Measurements from ENCODE around the gene MRC2. TPM values are rescaled to one million over a fixed set of nuclear protein-coding genes. Genes with fewer than 3 reads are reported as not detected.

Gene MRC2
- total RNA-seq, 4 donors from 2014 or later: 23.3 to 59.8 (median 39.9) TPM

- no peak overlapping the region for H3K4me3 ChIP-seq
- peak overlapping the region in 3 of 4 donors; percentile 24 to 62 (median 44) for H3K27ac ChIP-seq
- no peaks in the 10 kb centered on the region for H3K36me3 ChIP-seq
- peaks cover 0 to 32% (median 21%) of the 10 kb centered on the region in 3 donors for H3K4me1 ChIP-seq
- ATAC-seq: no peak
- peaks cover 34% of the 10 kb centered on the region for H3K27me3 ChIP-seq
- H3K9me3 ChIP-seq: no peaks in the 10 kb centered on the region
- 49% methylated on average over 3 of the region's 6 CpGs; no CpG with 5 or more reads in 1 of the 2 donors for WGBS, 2 donors (ENCODE audit: low coverage in 1 of 2)
- no peak for TF ChIP-seq EP300 (IDR thresholded peaks at IDR 0.05)
- TF ChIP-seq, protein P1, sequence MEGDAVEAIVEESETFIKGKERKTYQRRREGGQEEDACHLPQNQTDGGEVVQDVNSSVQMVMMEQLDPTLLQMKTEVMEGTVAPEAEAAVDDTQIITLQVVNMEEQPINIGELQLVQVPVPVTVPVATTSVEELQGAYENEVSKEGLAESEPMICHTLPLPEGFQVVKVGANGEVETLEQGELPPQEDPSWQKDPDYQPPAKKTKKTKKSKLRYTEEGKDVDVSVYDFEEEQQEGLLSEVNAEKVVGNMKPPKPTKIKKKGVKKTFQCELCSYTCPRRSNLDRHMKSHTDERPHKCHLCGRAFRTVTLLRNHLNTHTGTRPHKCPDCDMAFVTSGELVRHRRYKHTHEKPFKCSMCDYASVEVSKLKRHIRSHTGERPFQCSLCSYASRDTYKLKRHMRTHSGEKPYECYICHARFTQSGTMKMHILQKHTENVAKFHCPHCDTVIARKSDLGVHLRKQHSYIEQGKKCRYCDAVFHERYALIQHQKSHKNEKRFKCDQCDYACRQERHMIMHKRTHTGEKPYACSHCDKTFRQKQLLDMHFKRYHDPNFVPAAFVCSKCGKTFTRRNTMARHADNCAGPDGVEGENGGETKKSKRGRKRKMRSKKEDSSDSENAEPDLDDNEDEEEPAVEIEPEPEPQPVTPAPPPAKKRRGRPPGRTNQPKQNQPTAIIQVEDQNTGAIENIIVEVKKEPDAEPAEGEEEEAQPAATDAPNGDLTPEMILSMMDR (IDR thresholded peaks at IDR 0.05): no peak
- TF ChIP-seq POLR2AphosphoS5 (IDR thresholded peaks at IDR 0.05): no peak
- no peak for TF ChIP-seq POLR2A (IDR thresholded peaks at IDR 0.05)
Observed at GRCh38 chr17:62648956-62649294, 21.5 kb downstream of the MRC2 start.

DNA sequence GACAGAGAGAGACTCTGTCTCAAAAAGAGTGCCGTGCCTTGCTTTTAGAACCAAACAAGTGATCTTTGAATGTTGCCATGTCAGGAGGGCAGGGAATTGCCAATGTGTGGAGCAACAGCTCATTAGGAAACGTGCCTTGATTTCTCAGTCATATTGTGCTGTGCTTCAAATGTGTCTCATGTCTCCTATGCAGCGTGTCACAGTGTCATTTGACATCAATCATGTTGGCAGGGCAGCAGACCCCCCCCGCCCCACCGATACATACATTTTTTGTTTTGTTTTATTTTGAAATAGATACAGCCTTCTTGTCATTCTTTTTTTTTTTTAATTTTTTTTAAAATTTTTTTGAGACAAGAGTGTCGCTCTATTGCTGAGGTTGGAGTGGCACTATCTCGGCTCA, 22.1 kb downstream of the MRC2 start:
- Histone ChIP-seq H3K27ac (peak overlapping the region in 1 of 4 donors; percentile 17), H3K4me3 (no peak overlapping the region), H3K4me1 (peaks cover 0 to 39% (median 25%) of the 10 kb centered on the region in 3 donors), H3K27me3 (peaks cover 39% of the 10 kb centered on the region), H3K36me3 (no peaks in the 10 kb centered on the region), H3K9me3 (no peaks in the 10 kb centered on the region)
- TF ChIP-seq, protein P1 (IDR thresholded peaks at IDR 0.05): no peak
- TF ChIP-seq POLR2AphosphoS5 (IDR thresholded peaks at IDR 0.05) (no peak), POLR2A (IDR thresholded peaks at IDR 0.05) (no peak), EP300 (IDR thresholded peaks at IDR 0.05) (no peak)
- no peak for ATAC-seq
- WGBS, 2 donors (ENCODE audit: low coverage in 1 of 2): 80 to 90% methylated on average over 2 to 7 of the region's 7 CpGs

- Histone ChIP-seq H3K36me3 (no peaks in the 10 kb centered on the region), H3K27ac (no peak overlapping the region), H3K27me3 (peaks cover 39% of the 10 kb centered on the region), H3K9me3 (no peaks in the 10 kb centered on the region), H3K4me1 (peaks cover 0 to 39% (median 25%) of the 10 kb centered on the region in 3 donors), H3K4me3 (no peak overlapping the region)
- ATAC-seq: no peak
- WGBS, 2 donors (ENCODE audit: low coverage in 1 of 2): 86% methylated on average over 6 of the region's 6 CpGs; no CpG with 5 or more reads in 1 of the 2 donors
- TF ChIP-seq, protein P1 (IDR thresholded peaks at IDR 0.05): no peak
- no peak for TF ChIP-seq POLR2A (IDR thresholded peaks at IDR 0.05)
- TF ChIP-seq EP300 (IDR thresholded peaks at IDR 0.05): no peak
- no peak for TF ChIP-seq POLR2AphosphoS5 (IDR thresholded peaks at IDR 0.05)
Observed at GRCh38 chr17:62650587-62650986, 23.1 kb downstream of the MRC2 start.

- TF ChIP-seq POLR2AphosphoS5 (IDR thresholded peaks at IDR 0.05): peak; percentile 37
- TF ChIP-seq, protein P1 (IDR thresholded peaks at IDR 0.05): no peak
- TF ChIP-seq EP300 (IDR thresholded peaks at IDR 0.05): no peak
- peak in 1 of 2 donors; percentile 23 for TF ChIP-seq POLR2A (IDR thresholded peaks at IDR 0.05)
- peak; percentile 44 for ATAC-seq
- WGBS, 2 donors (ENCODE audit: low coverage in 1 of 2): 0% methylated on average over 2 to 5 of the region's 57 CpGs
- Histone ChIP-seq H3K36me3 (no peaks in the 10 kb centered on the region), H3K4me3 (peak overlapping the region; percentile 21 to 54), H3K4me1 (peaks cover 0 to 39% (median 25%) of the 10 kb centered on the region in 3 donors), H3K27me3 (peaks cover 39% of the 10 kb centered on the region), H3K9me3 (no peaks in the 10 kb centered on the region), H3K27ac (peak overlapping the region in 3 of 4 donors; percentile 44 to 78 (median 69))
Observed at GRCh38 chr17:62652251-62653001, 25.0 kb downstream of the MRC2 start.

Measured in gastroesophageal sphincter (tissue), 4 donors.